ENCODE results near the gene MAG.

The MAG gene

DNA sequence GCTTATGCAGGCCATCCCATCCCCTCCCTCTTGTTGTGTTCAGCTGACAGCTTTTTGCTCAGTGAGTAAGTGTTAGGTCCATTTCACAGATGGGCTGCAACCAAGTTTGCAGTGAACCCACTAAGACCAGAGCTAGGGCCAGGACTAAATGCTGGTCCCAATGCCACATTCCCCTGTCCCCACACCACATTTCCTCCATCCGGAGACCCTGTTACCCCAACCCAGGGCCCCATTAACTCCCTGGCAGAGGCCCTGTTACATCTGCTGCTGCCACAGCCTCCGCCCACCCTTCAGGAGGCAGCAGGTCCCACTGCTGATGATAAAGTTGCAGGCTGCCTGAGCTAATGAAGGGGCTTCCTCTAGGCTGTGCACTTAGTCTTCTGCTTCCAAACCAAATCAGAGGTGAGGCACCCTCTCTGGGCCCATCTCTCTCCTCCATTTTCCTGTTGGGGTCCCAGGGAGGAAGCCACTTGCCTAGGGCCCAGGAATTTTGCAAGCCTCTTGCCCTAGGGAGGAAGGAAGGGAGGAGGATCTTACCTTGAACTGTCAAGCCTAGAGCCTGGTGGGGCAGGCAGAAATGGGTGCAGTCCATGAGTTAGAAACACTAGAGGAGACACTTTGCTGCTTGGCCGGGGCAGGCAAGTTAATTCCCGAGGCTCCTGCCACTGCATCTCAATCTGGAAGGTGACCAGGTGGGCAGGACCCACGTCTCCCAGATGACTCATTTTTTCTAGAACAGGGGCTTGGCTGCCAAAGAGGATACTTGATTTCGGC is 26.6 kb upstream of the MAG start:
- DNase-seq (ENCODE audit: low read depth, low spot score) = no peak
- peak overlapping the region; percentile 16 for H3K27ac ChIP-seq

DNA sequence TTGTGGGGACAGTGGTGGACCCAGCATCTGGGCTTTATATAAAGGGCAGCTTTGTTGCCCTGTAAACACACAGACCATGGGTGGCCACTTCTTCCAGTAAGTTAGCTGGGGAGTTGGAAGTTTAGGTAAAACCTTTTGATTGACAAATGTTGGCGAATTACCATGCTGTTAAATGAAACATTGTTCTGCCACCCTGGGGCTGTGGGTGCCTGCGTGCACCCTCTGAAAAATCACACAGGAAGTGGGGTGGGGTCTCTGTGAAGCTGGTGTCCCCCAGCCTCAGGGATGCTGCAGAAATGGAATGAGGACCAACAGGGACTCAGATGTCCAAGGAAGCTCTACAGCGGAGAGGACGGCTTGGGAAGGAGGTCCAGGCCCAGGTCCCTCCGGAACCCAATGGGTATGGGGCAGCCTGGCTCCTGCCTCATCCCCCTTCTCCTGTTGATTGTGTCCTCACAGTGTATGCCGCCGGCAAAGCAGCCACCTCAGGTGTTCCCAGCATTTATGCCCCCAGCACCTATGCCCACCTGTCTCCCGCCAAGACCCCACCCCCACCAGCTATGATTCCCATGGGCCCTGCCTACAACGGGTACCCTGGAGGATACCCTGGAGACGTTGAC is 26.0 kb upstream of the MAG start:
- peak overlapping the region; percentile 16 for H3K27ac ChIP-seq
- no peak for DNase-seq (ENCODE audit: low read depth, low spot score)

DNA sequence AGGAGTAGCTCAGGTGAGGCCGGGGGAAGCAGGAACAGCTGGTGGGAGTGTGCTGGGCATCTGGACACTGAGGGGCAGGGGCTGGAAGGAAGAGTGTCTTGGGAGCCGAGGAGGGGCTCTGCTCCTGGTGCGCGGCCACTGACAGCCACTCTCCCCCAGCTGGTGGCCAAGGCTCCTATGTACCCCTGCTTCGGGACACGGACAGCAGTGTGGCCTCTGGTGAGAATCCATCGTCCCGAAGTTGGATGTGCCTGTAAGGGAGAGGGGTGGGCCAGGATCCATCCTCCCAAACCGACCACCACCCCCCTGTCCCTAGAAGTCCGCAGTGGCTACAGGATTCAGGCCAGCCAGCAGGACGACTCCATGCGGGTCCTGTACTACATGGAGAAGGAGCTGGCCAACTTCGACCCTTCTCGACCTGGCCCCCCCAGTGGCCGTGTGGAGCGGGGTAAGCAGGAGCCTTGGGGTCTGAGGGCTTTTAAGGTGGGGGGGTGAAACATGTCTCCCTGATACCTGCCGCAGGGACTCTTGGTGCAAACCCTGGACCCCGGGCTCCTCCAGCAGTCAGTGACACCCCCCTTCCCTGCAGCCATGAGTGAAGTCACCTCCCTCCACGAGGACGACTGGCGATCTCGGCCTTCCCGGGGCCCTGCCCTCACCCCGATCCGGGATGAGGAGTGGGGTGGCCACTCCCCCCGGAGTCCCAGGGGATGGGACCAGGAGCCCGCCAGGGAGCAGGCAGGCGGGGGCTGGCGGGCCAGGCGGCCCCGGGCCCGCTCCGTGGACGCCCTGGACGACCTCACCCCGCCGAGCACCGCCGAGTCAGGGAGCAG is 25.2 kb upstream of the MAG start:
- H3K27ac ChIP-seq = peak overlapping the region; percentile 90
- no peak for DNase-seq (ENCODE audit: low read depth, low spot score)

DNA sequence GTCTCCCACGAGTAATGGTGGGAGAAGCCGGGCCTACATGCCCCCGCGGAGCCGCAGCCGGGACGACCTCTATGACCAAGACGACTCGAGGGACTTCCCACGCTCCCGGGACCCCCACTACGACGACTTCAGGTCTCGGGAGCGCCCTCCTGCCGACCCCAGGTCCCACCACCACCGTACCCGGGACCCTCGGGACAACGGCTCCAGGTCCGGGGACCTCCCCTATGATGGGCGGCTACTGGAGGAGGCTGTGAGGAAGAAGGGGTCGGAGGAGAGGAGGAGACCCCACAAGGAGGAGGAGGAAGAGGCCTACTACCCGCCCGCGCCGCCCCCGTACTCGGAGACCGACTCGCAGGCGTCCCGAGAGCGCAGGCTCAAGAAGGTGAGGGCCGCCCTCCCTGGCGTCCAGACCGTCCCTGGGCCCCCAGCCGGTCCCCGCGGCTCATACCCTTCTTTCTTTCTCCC is 24.6 kb upstream of the MAG start:
- peak overlapping the region; percentile 90 for H3K27ac ChIP-seq
- DNase-seq (ENCODE audit: low read depth, low spot score) = no peak

DNA sequence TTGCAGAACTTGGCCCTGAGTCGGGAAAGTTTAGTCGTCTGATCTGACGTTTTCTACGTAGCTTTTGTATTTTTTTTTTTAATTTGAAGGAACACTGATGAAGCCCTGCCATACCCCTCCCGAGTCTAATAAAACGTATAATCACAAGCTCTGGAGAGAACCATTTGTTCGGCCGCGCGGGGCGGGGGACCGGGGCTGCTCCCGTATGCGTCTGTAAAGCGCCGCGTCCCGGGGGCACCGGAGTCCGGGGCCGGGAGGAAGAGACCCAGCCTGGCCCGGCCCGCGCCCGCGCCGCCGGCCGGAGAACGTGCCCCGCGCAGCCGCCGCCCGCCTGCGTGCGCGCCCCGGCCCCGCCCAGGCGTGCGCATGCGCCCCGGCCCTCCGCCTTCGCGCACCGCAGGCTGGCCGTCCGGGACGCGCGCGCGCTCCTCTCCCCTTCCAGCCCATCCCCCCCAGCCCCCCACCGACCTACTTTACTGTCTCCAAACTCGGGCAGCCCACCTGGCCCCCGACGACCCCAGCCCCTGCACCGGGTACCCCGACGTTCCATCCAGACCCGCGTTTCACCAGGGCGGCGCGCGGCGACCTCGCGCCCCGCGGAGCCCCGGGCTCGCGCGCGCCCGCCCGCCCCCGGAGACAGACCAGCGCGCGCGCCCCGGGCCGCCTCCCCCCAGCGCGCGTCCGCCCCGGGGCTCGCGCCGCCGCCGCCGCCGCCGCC is 24.0 kb upstream of the MAG start:
- H3K27ac ChIP-seq = peak overlapping the region; percentile 90
- peak; percentile 12 for DNase-seq (ENCODE audit: low read depth, low spot score)

DNA sequence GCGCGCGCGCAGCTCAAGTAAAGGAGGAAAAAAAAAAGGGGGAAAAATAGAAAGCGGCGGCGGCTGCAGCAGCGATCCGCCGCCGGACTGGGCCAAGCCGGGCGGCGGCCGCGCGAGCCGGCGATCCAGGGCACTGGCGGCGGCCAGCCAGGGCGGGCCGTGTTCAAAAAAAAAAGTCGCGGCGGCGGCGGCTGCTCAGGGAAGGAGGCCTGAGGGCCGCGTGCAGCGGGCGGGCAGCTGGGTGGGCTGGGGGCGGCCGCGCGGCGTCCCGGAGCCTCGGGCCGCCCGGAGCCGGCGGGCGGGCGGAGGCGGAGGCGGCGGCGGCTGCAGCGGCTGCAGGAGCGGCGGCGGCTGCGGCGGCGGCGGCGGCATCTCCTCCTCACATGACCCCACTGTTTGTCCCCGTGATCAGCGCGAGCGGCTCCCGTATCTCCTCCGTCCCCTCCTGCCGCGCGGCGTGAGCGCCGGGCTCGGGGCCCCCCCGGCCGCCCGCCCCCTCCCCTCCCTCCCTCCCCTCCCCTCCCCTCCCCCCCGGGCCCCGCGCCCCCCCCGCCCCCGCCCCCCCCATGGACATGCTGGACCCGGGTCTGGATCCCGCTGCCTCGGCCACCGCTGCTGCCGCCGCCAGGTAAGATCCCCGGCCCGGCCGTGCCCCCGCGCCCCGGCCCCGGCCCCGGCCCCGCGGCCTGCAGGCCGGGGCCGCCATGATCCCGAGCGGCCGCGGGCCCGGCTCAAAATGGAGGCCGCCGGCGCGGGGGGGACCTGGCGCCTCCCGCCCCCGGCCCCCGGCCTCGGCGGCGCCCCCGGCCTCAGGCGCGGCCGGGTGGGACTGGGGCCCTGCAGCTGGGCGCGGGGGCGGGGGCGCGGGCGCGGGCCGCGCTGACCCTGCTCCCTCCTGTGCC is 23.2 kb upstream of the MAG start, which contains the start of gene USF2:
Gene USF2 (plus strand): TSS at position 427 of the 902 bp plus-strand sequence. CDS start 140 bp downstream, at position 567.
- peak within 1 kb of the TSS; percentile 90 for H3K27ac ChIP-seq
- no peak for DNase-seq (ENCODE audit: low read depth, low spot score)

DNA sequence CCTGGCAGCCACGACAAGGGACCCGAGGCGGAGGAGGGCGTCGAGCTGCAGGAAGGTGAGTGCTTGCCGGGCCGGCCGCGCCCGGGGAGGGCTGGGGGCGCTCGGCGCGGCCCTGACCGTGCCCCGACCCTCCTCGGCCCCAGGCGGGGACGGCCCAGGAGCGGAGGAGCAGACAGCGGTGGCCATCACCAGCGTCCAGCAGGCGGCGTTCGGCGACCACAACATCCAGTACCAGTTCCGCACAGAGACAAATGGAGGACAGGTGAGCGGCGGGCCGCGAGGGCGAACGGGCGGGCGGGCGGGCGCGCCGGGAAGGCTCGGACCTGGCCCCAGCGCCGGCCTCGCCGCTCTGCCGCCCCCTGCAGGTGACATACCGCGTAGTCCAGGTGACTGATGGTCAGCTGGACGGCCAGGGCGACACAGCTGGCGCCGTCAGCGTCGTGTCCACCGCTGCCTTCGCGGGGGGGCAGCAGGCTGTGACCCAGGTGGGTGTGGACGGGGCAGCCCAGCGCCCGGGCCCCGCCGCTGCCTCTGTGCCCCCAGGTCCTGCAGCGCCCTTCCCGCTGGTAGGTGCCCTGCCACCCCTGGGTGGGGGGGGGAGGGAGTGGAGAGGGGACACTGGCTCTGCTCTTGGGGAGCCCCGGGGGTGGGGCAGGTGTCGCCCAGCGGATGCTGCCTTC is 22.4 kb upstream of the MAG start:
- DNase-seq (ENCODE audit: low read depth, low spot score) = peak; percentile 48
- H3K27ac ChIP-seq = peak overlapping the region; percentile 90

DNA sequence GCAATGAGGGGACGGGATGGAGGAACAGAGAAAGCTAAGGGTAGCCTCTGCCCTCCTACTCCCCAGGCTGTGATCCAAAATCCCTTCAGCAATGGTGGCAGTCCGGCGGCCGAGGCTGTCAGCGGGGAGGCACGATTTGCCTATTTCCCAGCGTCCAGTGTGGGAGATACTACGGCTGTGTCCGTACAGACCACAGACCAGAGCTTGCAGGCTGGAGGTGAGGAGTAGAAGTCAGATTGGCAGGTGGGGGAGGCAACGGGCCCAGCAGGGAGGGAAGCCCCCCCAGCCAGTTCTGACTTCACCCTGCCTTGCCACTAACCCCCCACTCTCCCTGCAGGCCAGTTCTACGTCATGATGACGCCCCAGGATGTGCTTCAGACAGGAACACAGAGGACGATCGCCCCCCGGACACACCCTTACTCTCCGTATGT is 21.6 kb upstream of the MAG start:
- DNase-seq (ENCODE audit: low read depth, low spot score) = no peak
- no peak overlapping the region for H3K27ac ChIP-seq

DNA sequence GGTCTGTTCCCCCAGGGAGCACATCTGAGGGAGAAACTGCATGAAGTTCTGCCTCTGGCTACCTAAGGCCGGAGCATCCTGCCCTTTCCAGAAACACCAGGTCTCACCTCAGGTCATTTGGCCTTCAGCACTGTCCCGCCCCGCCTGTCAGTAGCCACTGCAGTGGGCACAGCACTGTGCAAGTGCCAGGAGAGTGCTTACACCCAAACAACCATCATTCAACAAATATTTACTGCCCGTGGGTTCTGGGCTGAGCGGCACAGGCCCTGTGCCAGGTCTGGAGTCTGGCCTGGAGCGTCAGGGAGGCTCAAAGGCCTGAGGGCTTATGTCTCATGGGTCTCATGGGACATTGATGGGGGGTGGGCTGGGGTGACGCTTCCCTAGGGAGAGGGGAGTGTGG is 20.4 kb upstream of the MAG start:
- no peak overlapping the region for H3K27ac ChIP-seq
- DNase-seq (ENCODE audit: low read depth, low spot score) = no peak

DNA sequence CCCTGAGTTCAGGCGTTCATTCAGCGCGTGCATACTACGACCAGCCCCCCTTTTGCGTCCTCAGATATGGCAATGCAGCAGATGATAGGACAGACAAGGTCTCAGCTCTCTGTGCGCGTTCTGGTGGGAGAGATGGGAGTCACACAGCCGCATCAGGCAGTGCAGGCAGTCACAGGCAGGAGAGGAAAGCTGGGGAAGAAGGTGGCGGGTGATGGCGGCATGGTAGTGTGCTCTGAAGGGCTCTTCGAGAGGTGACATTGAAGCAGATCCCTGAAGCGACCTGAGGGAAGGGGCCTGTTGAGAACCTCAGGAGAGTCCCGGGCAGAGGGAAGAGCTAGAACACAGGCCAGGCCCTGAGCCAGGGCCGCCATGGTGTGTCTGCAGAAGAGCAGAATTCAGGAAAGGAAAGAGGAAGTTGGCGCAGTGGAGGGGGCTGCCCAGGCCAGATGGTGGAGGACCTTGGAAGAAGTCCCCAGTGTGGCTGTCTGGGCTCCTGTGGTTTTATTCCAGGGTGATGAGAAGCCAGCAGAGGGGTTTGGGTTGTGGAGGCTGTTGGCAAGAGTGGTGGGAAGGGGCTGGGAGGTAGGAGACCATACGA is 19.7 kb upstream of the MAG start:
- H3K27ac ChIP-seq = no peak overlapping the region
- no peak for DNase-seq (ENCODE audit: low read depth, low spot score)

DNA sequence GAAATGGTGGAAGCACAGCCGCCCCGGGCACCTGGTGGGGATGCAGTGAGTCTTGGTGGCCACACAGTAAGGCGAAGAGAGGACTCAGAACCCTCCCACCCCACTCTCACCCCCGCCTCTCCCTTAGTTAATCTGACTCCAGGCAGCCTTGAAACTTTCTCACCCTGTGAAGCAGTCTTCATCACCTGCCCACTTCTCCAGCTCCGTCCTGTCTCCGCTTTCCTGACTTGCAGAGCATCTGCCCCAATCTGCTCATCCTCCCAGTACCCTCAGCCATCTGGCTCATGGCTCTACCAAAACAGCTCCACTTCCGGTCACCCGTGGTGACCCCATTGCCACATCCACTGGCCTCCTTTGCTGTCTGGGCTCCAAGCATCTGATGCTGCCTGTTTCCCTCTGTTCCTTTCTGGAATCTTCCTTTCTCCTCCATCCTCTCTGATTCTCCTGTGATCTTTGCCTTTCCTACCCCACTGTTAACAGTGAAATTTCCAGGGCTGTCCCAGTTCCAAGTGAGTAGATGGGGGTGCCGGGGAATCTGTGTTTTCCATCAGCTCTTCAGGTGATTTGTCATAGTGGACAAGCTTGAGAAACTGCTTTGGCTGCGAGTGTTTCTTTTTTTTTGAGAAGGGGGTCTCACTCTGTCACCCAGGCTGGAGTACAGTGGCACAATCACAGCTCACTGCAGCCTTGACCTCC is 18.9 kb upstream of the MAG start:
- no peak overlapping the region for H3K27ac ChIP-seq
- DNase-seq (ENCODE audit: low read depth, low spot score) = no peak

DNA sequence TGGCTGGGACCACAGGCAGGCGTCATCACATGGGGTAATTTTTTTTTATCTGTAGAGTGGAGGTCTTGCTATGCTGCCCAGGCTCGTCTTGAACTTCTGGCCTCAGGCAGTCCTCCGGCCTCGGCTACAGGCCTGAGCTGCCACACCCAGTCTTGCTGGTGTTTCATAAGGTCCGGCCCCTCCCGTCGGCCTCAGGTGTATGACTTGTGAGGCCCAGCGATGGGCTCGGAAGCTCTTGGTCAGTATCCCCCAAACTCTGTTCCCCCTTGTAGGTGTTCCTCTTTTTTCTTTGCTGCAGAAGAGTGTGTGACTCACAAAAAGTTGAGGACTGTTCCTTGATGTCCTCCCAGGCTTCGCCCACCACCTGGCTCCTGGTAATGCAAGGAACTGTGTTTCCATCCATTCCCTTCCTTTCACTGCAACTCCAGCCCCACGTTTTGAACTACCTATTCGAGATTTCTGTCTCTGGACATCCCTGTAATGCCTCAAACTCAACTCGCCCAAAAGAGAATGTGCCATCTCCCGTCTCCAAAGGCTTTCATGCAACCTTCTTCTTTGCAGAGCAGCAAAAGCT is 18.2 kb upstream of the MAG start:
- H3K27ac ChIP-seq = no peak overlapping the region
- DNase-seq (ENCODE audit: low read depth, low spot score) = no peak

DNA sequence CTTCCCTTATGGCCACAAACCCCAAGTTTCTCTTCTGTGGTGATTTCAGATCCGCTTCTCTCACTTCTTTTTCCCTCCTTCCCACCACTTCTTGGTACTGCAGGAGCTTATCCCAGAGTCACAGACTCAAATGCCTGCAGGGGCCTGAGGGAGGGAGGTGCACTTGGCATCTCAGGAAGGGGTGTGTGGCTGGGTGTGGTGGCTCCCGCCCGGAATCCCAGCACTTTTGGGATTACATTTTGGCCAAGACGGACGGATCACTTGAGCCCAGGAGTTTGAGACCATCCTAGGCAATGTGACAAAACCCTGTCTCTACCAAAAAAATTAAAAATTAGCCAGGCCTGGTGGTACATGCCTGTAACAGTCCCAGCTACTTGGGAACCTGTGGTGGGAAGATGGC is 17.6 kb upstream of the MAG start:
- no peak for DNase-seq (ENCODE audit: low read depth, low spot score)
- H3K27ac ChIP-seq = no peak overlapping the region

DNA sequence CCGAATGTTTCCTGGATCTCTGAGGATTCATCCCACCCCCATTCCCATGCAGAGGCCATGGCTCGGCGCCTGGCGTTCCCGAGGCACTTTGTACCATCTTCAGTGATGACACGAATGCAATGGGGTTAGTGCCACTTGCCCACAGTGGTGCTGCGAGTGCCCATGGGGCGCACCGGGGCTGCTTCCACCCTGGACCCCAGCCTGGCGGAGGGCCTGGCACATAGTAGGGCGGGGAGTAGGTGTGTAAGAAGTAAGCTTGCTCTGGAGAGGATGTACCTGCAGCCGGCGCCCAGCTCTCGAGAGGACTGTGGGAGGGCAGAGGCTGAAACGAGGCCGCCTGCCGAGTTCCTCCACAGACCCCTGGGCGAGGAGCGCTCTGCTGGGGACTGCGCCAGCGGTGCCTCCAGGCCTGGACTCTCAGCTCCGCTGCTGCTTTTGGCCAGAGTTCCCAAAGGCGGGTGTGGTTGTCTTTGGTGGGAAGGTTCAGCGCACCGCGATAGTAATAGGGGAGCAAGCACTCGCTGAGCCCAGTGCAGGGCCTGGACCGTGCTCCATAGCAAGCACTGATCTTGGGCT is 15.2 kb upstream of the MAG start:
- no peak overlapping the region for H3K27ac ChIP-seq
- DNase-seq (ENCODE audit: low read depth, low spot score) = no peak

DNA sequence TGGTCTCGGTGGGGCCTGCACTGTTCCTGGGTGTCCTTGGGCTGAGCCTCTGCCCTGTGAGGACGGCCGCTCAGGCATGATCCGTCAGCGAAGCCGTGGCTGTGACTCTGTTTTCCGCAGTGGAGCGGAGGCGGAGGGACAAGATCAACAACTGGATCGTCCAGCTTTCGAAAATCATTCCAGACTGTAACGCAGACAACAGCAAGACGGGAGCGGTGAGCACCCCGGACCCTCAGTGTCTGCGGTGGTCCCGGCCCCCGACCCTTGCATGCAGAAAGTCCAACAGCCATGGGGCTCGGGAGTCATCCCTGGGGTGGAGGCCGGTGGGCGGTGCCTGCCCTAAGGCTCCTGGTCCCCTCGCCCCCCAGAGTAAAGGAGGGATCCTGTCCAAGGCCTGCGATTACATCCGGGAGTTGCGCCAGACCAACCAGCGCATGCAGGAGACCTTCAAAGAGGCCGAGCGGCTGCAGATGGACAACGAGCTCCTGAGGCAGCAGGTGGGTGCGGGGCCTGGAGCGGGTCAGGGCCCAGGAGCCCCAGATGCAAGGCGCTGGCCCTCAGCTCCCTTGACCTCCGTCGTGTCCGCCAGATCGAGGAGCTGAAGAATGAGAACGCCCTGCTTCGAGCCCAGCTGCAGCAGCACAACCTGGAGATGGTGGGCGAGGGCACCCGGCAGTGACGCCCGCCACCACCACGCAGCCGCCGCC is 13.2 kb upstream of the MAG start:
- H3K27ac ChIP-seq = no peak overlapping the region
- DNase-seq (ENCODE audit: low read depth, low spot score) = no peak

DNA sequence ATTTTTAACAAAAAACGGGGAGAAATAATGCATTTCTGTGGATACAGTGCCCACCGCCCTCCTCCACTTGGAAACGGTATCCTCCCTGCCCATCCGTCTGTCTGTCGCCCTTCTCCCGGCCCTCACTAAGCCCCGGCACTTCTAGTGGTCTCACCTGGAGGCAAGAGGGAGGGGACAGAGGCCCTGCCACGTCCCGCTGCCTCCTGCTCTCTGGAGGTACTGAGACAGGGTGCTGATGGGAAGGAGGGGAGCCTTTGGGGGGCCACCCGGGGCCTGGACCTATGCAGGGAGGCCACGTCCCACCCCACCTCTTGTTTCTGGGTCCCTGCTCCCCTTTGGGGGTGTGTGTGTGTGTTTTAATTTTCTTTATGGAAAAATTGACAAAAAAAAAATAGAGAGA is 12.6 kb upstream of the MAG start:
- no peak overlapping the region for H3K27ac ChIP-seq
- DNase-seq (ENCODE audit: low read depth, low spot score) = no peak

Measured in epithelial cell of prostate (primary cell).